GM12875 (cell line): ENCODE data around the gene FER.
"Not testable (repeated sequence)": the region's sequence is repeated elsewhere in the genome, so short reads cannot be mapped to it uniquely, and the experiment has no call there.

Experiments used
- H3K4me3 ChIP-seq: one replicate; pipeline ENCODE4 v1.5.1; 2011; ENCODE audit warnings: low read depth, low read length, control low read depth
- CTCF ChIP-seq: IDR thresholded peaks from 2 replicates; pipeline ENCODE4 v1.5.1; 2011; ENCODE audit warnings: low read depth, mild to moderate bottlenecking, control low read depth, inconsistent platforms, low read length, moderate library complexity, borderline replicate concordance; ENCODE audit not compliant: insufficient read depth

Gene FER

GRCh38 chr5:108957333-108957732 lies 209.6 kb downstream of the FER start:
- TF ChIP-seq CTCF, result no peak
- H3K4me3 ChIP-seq, result no peak overlapping the region

GRCh38 chr5:108966910-108967309 lies 219.2 kb downstream of the FER start:
- H3K4me3 ChIP-seq, result no peak overlapping the region
- TF ChIP-seq CTCF, result no peak

- TF ChIP-seq CTCF, result no peak
- no peak overlapping the region for H3K4me3 ChIP-seq
These were observed 226.9 kb downstream of the FER start for GRCh38 chr5:108974594-108974993.

- no peak for TF ChIP-seq CTCF
These were observed 228.0 kb downstream of the FER start for GRCh38 chr5:108975697-108976096.

GRCh38 chr5:108983461-108984092 lies 235.9 kb downstream of the FER start:
- no peak for TF ChIP-seq CTCF

More at GRCh38 chr5:108975697-108976096, 228.0 kb downstream of the FER start:
- no peak overlapping the region for H3K4me3 ChIP-seq

GRCh38 chr5:108989761-108990392 lies 242.2 kb downstream of the FER start:
- TF ChIP-seq CTCF, result no peak
- no peak overlapping the region for H3K4me3 ChIP-seq

More at GRCh38 chr5:108983461-108984092, 235.9 kb downstream of the FER start:
- no peak overlapping the region for H3K4me3 ChIP-seq

- H3K4me3 ChIP-seq, result not testable (repeated sequence)
These were observed 244.8 kb downstream of the FER start for GRCh38 chr5:108992396-108993085.

- H3K4me3 ChIP-seq, result not testable (repeated sequence)
These were observed 245.7 kb downstream of the FER start for GRCh38 chr5:108993440-108993839.
